ENCODE measurements around the gene SEC31B. TPM values are rescaled to one million over a fixed set of nuclear protein-coding genes. Genes with fewer than 3 reads are reported as not detected.

SEC31B gene
- total RNA-seq, 2 donors from 2014 or later: 9.0 to 13.6 TPM

GRCh38 chr10:100567249-100567648 is 47.6 kb upstream of the SEC31B start:
- Histone ChIP-seq H3K9me3 (ENCODE audit: control insufficient read depth, low read length) (no peaks in the 10 kb centered on the region), H3K27ac (ENCODE audit: low read depth, low read length) (no peak overlapping the region), H3K27me3 (ENCODE audit: control insufficient read depth, insufficient read depth, low read length, poor library complexity, severe bottlenecking) (peaks cover 50% of the 10 kb centered on the region), H3K4me3 (ENCODE audit: low read length) (no peak overlapping the region), H3K4me1 (ENCODE audit: control insufficient read depth, insufficient read depth, low read length) (no peaks in the 10 kb centered on the region), H3K36me3 (ENCODE audit: control insufficient read depth, insufficient read depth, low read length) (no peaks in the 10 kb centered on the region), H3K9ac (ENCODE audit: extremely low read depth, low read length, poor library complexity, severe bottlenecking) (no peak overlapping the region)
- 70 to 90% methylated on average over 3 to 7 of the region's 11 CpGs for WGBS, 2 experiments (ENCODE audit: insufficient coverage in 1 of 2, insufficient read length in 1 of 2)
- no peaks in the 10 kb centered on the region for H3K9me3 Mint-ChIP-seq
- H3K27me3 Mint-ChIP-seq (ENCODE audit: insufficient read depth): no peaks in the 10 kb centered on the region
- no peaks in the 10 kb centered on the region for H3K36me3 Mint-ChIP-seq (ENCODE audit: low read depth)
- H3K4me3 Mint-ChIP-seq: no peak overlapping the region
- peaks cover 14% of the 10 kb centered on the region for H3K4me1 Mint-ChIP-seq
- peak; percentile 41 for DNase-seq
- TF ChIP-seq, protein P1, sequence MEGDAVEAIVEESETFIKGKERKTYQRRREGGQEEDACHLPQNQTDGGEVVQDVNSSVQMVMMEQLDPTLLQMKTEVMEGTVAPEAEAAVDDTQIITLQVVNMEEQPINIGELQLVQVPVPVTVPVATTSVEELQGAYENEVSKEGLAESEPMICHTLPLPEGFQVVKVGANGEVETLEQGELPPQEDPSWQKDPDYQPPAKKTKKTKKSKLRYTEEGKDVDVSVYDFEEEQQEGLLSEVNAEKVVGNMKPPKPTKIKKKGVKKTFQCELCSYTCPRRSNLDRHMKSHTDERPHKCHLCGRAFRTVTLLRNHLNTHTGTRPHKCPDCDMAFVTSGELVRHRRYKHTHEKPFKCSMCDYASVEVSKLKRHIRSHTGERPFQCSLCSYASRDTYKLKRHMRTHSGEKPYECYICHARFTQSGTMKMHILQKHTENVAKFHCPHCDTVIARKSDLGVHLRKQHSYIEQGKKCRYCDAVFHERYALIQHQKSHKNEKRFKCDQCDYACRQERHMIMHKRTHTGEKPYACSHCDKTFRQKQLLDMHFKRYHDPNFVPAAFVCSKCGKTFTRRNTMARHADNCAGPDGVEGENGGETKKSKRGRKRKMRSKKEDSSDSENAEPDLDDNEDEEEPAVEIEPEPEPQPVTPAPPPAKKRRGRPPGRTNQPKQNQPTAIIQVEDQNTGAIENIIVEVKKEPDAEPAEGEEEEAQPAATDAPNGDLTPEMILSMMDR (conservative IDR thresholded peaks at IDR 0.05): no peak
- H3K27ac Mint-ChIP-seq: no peak overlapping the region

- H3K9me3 Mint-ChIP-seq: no peaks in the 10 kb centered on the region
- H3K4me3 ChIP-seq (ENCODE audit: low read length): no peak overlapping the region
- H3K27ac Mint-ChIP-seq: no peak overlapping the region
- H3K4me1 ChIP-seq (ENCODE audit: control insufficient read depth, insufficient read depth, low read length): no peaks in the 10 kb centered on the region
- TF ChIP-seq, protein P1 (conservative IDR thresholded peaks at IDR 0.05): no peak
- H3K9ac ChIP-seq (ENCODE audit: extremely low read depth, low read length, poor library complexity, severe bottlenecking): no peak overlapping the region
- H3K27me3 ChIP-seq (ENCODE audit: control insufficient read depth, insufficient read depth, low read length, poor library complexity, severe bottlenecking): peaks cover 50% of the 10 kb centered on the region
- no peak overlapping the region for H3K4me3 Mint-ChIP-seq
- no peaks in the 10 kb centered on the region for H3K36me3 Mint-ChIP-seq (ENCODE audit: low read depth)
- H3K27ac ChIP-seq (ENCODE audit: low read depth, low read length): no peak overlapping the region
- no peaks in the 10 kb centered on the region for H3K36me3 ChIP-seq (ENCODE audit: control insufficient read depth, insufficient read depth, low read length)
- no peaks in the 10 kb centered on the region for H3K27me3 Mint-ChIP-seq (ENCODE audit: insufficient read depth)
- peak; percentile 20 for DNase-seq
- H3K4me1 Mint-ChIP-seq: peaks cover 14% of the 10 kb centered on the region
- no peaks in the 10 kb centered on the region for H3K9me3 ChIP-seq (ENCODE audit: control insufficient read depth, low read length)
- WGBS, 2 experiments (ENCODE audit: insufficient coverage in 1 of 2, insufficient read length in 1 of 2): 74 to 83% methylated on average over 2 to 3 of the region's 3 CpGs
Measured at GRCh38 chr10:100566561-100566960, 46.9 kb upstream of the SEC31B start.

DNA sequence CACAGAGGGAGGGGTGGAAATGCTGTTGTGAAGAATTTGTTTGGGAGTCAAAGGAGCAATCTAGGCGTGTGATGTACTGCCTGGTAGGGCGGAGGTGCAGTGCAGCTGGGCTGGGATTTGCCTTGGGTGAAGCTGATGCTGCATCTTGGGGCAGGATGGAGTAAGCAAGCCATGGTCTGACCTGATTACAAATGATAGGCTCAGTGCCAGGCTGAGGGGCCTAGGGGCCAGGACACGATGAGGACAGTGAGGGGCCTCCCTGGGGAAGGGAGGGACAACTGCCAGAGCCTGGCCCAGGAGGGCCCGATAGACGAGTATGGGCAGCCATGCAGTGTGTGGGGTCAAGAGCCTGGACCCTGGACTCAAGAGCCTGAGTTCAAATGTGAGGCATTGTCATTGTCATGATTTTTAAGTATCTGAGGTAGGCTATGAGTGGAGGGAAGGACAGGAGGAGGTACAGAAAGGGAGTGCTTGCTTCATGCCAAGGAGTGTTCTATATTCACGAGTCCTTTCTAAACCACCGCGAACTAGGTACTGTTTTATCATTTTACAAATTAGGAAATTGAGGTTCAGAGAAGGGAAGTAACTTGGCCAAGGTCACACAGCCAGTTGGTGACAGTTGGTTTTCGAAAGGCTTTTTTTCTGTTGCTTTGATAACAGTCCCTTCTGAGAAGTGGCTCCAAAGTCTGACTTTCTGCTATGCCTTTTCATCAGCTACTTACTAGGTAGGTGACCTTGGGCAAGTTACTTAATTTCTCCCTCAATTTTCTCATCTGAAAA is 45.7 kb upstream of the SEC31B start:
- Histone ChIP-seq H3K36me3 (ENCODE audit: control insufficient read depth, insufficient read depth, low read length) (no peaks in the 10 kb centered on the region), H3K9ac (ENCODE audit: extremely low read depth, low read length, poor library complexity, severe bottlenecking) (no peak overlapping the region), H3K4me1 (ENCODE audit: control insufficient read depth, insufficient read depth, low read length) (no peaks in the 10 kb centered on the region), H3K9me3 (ENCODE audit: control insufficient read depth, low read length) (no peaks in the 10 kb centered on the region), H3K4me3 (ENCODE audit: low read length) (no peak overlapping the region), H3K27me3 (ENCODE audit: control insufficient read depth, insufficient read depth, low read length, poor library complexity, severe bottlenecking) (peaks cover 50% of the 10 kb centered on the region), H3K27ac (ENCODE audit: low read depth, low read length) (no peak overlapping the region)
- no peak overlapping the region for H3K27ac Mint-ChIP-seq
- H3K4me1 Mint-ChIP-seq: peaks cover 14% of the 10 kb centered on the region
- TF ChIP-seq, protein P1 (conservative IDR thresholded peaks at IDR 0.05): no peak
- DNase-seq: peak; percentile 44
- no peaks in the 10 kb centered on the region for H3K36me3 Mint-ChIP-seq (ENCODE audit: low read depth)
- 90 to 93% methylated on average over 7 to 9 of the region's 9 CpGs for whole genome bisulfite sequencing, 2 experiments (ENCODE audit: insufficient coverage in 1 of 2, insufficient read length in 1 of 2)
- no peaks in the 10 kb centered on the region for H3K9me3 Mint-ChIP-seq
- H3K27me3 Mint-ChIP-seq (ENCODE audit: insufficient read depth): peaks cover 4% of the 10 kb centered on the region
- no peak overlapping the region for H3K4me3 Mint-ChIP-seq
